ENCODE results near the gene RFNG.
A peak's percentile ranks its signal among the peaks of the same experiment; 100 is the strongest.

The RFNG gene

DNA sequence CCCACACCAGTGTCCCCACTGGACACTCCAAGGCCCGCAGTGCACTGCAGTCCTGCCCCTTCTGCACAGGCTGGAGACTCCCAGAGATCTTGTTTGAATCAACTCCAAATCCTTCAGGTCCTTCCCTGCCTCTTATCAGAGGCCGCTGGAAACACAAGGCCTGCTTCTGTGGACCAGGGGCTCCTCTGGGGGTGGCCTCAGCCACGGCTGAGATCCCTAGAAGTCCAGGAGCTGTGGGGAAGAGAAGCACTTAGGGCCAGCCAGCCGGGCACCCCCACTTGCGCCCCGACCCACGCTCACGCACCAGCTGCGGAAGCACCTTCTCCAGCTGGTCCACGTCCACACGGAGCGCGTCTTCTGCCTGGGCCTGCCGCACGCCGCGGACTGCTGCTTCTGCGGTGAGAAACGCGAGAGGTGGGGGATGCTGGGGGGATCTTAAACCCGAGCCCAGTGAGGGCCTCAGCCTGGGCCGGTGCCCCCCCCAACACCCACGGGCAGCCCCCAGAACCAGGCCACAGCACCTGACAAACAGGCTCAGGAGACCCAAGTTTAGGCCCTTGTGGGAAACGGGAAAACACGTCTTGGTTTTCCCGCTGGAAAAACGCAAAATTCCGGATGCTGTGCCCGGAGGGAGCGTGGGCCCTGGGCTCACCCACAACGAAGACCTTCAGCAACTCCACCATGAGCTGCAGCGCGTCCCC, 32.5 kb downstream of the RFNG start:
- peaks cover 18% of the 10 kb centered on the region for H3K4me1 ChIP-seq (ENCODE audit: control insufficient read depth, insufficient read depth, low read length)
- no peak overlapping the region for H3K27ac ChIP-seq (ENCODE audit: low read depth, low read length)
- no peak overlapping the region for H3K4me3 ChIP-seq (ENCODE audit: low read depth, low read length)

DNA sequence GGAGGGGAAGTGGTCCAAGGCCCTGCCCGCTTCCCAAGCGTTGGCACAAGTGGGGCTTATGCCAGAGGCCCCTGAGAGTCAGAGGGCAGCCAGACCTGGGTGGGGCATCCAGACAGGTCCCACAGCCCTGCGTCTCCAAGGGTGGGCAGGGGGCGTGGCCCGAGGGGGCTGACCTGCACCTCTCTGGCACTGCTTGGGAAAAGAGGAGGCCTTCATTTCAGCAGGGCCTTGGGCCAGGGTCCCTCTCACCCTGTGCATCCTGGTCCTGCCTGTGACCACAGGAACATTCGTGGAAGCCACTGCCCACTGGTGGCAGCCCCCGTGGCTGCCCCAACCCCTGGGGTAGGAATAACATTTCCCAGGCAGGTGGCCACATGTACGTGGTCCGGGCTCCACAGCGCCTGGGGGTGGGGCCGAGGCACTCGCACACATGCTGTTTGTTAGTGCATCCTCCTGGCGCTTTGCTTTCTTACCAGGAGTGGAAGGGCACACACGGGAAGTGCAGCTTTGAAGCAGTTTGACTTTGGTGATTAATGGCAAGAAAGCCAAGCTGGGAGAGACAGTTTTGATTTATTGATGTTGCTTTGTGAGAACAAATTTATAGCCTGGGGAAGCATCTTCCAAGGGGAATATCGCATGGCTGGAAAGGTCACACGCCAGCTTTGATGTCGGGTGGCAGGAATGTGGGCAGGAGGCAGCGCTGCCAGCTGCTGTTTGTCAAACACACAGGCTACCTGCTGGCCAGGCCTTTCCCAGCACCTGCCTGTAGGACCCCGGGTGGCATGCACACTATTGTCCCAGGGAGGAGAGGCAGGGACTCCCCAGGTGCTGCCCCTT, 33.2 kb downstream of the RFNG start:
- Histone ChIP-seq H3K9ac (ENCODE audit: low read length) (no peak overlapping the region), H3K27ac (ENCODE audit: low read depth, low read length) (no peak overlapping the region), H3K36me3 (ENCODE audit: control insufficient read depth, insufficient read depth, low read length) (peaks cover 18% of the 10 kb centered on the region), H3K4me3 (ENCODE audit: low read depth, low read length) (no peak overlapping the region), H3K4me1 (ENCODE audit: control insufficient read depth, insufficient read depth, low read length) (peaks cover 13% of the 10 kb centered on the region), H3K9me3 (ENCODE audit: control insufficient read depth, insufficient read depth, low read depth, low read length) (no peaks in the 10 kb centered on the region), H3K27me3 (ENCODE audit: control insufficient read depth, insufficient read depth, low read length) (no peaks in the 10 kb centered on the region)

More for the DNA sequence above, 32.5 kb downstream of the RFNG start:
- H3K9me3 ChIP-seq (ENCODE audit: control insufficient read depth, insufficient read depth, low read depth, low read length) = no peaks in the 10 kb centered on the region
- peaks cover 18% of the 10 kb centered on the region; the same call in 1 of the 2 replicates for H3K36me3 ChIP-seq (ENCODE audit: control insufficient read depth, insufficient read depth, low read length)
- no peak overlapping the region for H3K9ac ChIP-seq (ENCODE audit: low read length)
- no peaks in the 10 kb centered on the region for H3K27me3 ChIP-seq (ENCODE audit: control insufficient read depth, insufficient read depth, low read length)

DNA sequence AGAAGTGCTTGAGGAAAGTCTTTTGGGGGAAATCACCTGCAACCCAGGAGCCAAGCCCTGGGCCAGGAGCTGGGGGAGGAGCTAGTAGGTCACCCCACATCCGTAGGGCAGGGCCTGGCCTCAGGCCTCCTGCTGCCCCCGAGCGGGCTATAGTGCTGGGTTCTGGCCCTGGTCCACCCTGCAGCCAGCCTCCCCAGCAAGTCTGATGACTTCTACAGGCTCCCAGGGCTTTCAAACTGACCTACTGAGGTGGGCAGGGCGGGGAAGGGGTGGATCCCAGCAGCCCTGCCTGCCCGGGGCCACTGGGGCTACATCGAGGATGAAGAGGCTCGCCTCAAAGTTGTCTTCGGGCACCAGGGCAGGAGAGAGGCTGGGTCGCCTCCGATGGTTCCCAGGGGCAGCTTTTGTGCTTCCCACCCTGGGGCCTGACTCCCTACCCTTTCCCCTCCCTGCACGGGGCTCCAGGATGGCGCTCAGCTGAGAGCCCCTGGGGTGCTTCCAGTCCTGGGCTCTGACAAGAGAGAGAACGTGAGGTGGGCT, 33.9 kb downstream of the RFNG start:
- no peaks in the 10 kb centered on the region for H3K9me3 ChIP-seq (ENCODE audit: control insufficient read depth, insufficient read depth, low read depth, low read length)
- H3K9ac ChIP-seq (ENCODE audit: low read length) = no peak overlapping the region
- no peak overlapping the region for H3K27ac ChIP-seq (ENCODE audit: low read depth, low read length)
- no peak overlapping the region for H3K4me3 ChIP-seq (ENCODE audit: low read depth, low read length)
- H3K36me3 ChIP-seq (ENCODE audit: control insufficient read depth, insufficient read depth, low read length) = peaks cover 18% of the 10 kb centered on the region
- H3K27me3 ChIP-seq (ENCODE audit: control insufficient read depth, insufficient read depth, low read length) = no peaks in the 10 kb centered on the region
- H3K4me1 ChIP-seq (ENCODE audit: control insufficient read depth, insufficient read depth, low read length) = peaks cover 20% of the 10 kb centered on the region

DNA sequence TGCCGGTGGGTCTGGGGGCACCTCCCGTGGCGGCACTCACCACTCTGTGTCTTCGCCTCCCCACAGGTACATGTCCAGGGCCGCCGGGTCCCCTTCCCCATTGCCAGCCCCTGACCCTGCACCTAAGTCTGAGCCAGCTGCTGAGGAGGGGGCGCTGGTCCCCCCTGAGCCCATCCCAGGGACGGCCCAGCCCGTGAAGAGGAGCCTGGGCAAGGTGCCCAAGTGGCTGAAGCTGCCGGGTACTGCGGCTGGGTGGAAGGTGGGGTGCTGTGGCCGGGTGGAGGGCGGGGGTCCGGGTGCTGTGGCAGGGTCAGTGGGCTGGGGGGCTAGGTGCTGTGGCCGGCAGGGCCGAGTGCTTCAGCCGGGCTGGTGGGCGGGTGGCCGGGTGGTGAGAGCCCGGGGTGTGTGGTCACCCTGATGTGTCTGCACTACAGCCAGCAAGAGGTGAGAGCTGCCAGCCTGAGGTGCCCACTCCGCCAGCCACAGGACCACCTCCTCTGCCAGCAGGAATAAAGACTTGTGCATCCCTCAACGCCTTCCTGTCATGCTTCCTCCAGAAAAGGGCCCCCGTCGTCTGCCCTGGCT, 34.6 kb downstream of the RFNG start:
- no peaks in the 10 kb centered on the region for H3K9me3 ChIP-seq (ENCODE audit: control insufficient read depth, insufficient read depth, low read depth, low read length)
- H3K27ac ChIP-seq (ENCODE audit: low read depth, low read length) = no peak overlapping the region
- peaks cover 18% of the 10 kb centered on the region for H3K36me3 ChIP-seq (ENCODE audit: control insufficient read depth, insufficient read depth, low read length)
- no peak overlapping the region for H3K9ac ChIP-seq (ENCODE audit: low read length)
- H3K4me3 ChIP-seq (ENCODE audit: low read depth, low read length) = no peak overlapping the region
- peaks cover 25% of the 10 kb centered on the region for H3K4me1 ChIP-seq (ENCODE audit: control insufficient read depth, insufficient read depth, low read length)
- H3K27me3 ChIP-seq (ENCODE audit: control insufficient read depth, insufficient read depth, low read length) = no peaks in the 10 kb centered on the region

DNA sequence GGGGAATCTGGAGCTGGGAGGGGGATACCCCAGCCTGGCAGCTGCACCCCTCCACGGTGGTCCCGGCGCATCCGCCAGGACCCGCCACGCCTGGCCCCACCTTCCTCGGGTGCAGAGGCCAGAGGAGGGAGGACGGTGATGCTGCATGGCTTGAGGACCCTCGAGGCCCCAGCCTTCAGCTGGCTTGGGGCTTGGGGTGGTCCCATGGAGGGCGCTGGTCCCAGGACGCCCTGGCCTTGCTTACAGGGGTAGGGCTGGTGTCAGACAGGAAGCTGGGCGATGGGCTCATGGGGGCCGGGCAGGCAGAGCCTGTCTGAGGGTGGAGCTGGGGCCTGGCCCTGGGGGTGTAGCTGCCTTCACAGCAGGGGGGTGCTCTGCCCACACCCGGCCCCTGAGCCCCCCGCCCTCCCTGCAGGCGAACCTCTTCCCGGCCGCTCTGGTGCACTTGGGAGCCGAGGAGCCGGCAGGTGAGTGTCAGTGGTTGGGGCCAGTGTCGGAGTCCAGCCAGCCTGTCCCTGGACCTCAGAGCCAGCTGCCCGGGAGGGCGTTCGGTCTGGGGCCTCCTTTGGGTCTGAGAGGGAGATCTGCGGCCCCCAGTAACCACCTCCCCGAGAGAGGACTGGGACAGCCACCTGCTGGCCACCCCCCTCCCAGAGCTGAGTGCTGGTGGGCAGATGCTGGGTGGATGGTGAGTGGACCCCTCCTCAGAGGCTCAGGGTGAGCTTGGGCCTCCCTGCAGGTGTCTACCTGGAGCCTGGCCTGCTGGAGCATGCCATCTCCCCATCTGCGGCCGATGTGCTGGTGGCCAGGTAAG, 35.3 kb downstream of the RFNG start:
- H3K27me3 ChIP-seq (ENCODE audit: control insufficient read depth, insufficient read depth, low read length) = no peaks in the 10 kb centered on the region
- H3K9ac ChIP-seq (ENCODE audit: low read length) = no peak overlapping the region
- H3K9me3 ChIP-seq (ENCODE audit: control insufficient read depth, insufficient read depth, low read depth, low read length) = no peaks in the 10 kb centered on the region
- peaks cover 18% of the 10 kb centered on the region for H3K36me3 ChIP-seq (ENCODE audit: control insufficient read depth, insufficient read depth, low read length)
- no peak overlapping the region for H3K27ac ChIP-seq (ENCODE audit: low read depth, low read length)
- peaks cover 20% of the 10 kb centered on the region for H3K4me1 ChIP-seq (ENCODE audit: control insufficient read depth, insufficient read depth, low read length)
- no peak overlapping the region for H3K4me3 ChIP-seq (ENCODE audit: low read depth, low read length)

DNA sequence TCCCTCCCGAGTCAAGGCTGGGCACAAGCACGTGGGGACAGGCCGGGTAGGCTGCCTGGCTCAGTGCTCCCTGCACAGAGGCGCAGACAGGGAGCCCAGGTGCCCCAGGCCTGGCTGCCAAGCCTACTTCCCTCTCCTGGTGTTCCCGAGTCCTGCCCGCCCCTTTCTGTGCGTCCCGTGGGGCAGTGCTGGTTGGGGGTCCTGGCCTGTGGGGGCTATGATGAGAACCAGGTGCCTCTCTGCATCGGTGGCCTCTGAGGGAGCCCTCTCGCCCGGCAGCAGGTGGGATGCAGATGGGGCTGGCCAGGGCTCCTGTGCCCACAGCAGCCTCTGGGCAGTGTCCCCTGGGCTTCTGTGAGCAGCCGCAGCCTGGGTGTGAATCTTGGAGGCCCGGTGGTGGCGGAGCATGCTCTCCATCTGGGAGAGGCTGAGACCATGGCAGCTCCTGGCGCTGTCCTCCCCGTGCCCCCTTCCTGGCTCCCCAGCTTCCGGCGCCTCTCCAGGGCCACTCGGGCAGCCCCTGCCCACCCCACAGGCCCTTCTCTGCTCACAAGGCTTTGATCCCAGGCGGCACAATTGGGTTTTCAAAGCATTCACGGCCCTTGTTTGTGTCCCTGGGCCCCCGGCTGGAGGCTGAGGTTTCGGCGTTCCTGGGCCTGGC, 36.2 kb downstream of the RFNG start:
- no peak overlapping the region for H3K9ac ChIP-seq (ENCODE audit: low read length)
- no peak overlapping the region for H3K27ac ChIP-seq (ENCODE audit: low read depth, low read length)
- no peaks in the 10 kb centered on the region for H3K9me3 ChIP-seq (ENCODE audit: control insufficient read depth, insufficient read depth, low read depth, low read length)
- H3K36me3 ChIP-seq (ENCODE audit: control insufficient read depth, insufficient read depth, low read length) = peaks cover 18% of the 10 kb centered on the region
- peaks cover 19% of the 10 kb centered on the region; the same call in 1 of the 2 replicates for H3K4me1 ChIP-seq (ENCODE audit: control insufficient read depth, insufficient read depth, low read length)
- H3K27me3 ChIP-seq (ENCODE audit: control insufficient read depth, insufficient read depth, low read length) = no peaks in the 10 kb centered on the region
- no peak overlapping the region for H3K4me3 ChIP-seq (ENCODE audit: low read depth, low read length)

DNA sequence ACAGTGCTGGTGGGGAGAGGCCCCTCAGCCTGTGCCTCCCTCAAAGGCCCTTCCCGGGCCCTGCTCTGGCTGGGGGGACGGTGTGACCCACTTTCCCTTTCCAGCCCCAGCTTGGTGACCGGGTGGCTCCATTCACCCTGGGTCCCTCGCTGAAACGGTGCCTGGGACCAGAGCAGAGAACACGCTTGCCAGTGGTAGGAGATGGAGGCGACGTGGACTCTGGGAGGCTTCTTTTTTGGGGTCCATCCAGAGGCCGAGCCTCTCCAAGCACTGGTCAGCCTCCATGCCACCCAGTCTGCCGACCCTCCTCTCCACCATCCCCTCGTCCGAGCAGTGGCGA, 36.7 kb downstream of the RFNG start:
- Histone ChIP-seq H3K9ac (ENCODE audit: low read length) (no peak overlapping the region), H3K4me1 (ENCODE audit: control insufficient read depth, insufficient read depth, low read length) (peaks cover 16% of the 10 kb centered on the region; the same call in 1 of the 2 replicates), H3K4me3 (ENCODE audit: low read depth, low read length) (no peak overlapping the region), H3K27ac (ENCODE audit: low read depth, low read length) (no peak overlapping the region), H3K36me3 (ENCODE audit: control insufficient read depth, insufficient read depth, low read length) (peaks cover 18% of the 10 kb centered on the region), H3K27me3 (ENCODE audit: control insufficient read depth, insufficient read depth, low read length) (no peaks in the 10 kb centered on the region), H3K9me3 (ENCODE audit: control insufficient read depth, insufficient read depth, low read depth, low read length) (no peaks in the 10 kb centered on the region)

DNA sequence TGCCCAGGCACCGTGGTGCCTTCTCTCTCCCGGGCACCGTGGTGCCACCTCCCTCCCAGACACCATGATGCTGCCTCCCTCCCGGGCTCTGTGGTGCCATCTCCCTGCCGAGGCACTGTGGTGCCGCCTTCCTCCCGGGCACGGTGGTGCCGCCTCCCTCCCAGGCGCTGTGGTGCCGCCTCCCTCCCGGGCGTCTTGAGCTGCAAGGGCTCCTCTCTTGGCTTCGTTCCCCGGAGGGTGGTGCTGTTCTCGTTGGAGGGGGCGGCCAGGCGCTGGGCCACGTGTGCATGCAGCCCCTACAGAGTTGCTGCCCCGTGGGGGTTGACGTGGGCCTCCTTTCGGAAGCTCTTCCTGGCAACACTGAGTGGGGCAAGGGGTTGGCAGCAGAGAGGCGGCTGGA, 37.2 kb downstream of the RFNG start:
- no peaks in the 10 kb centered on the region for H3K27me3 ChIP-seq (ENCODE audit: control insufficient read depth, insufficient read depth, low read length)
- H3K36me3 ChIP-seq (ENCODE audit: control insufficient read depth, insufficient read depth, low read length) = peaks cover 18% of the 10 kb centered on the region
- no peak overlapping the region for H3K4me3 ChIP-seq (ENCODE audit: low read depth, low read length)
- no peaks in the 10 kb centered on the region for H3K9me3 ChIP-seq (ENCODE audit: control insufficient read depth, insufficient read depth, low read depth, low read length)
- no peak overlapping the region for H3K9ac ChIP-seq (ENCODE audit: low read length)
- peaks cover 16% of the 10 kb centered on the region; the same call in 1 of the 2 replicates for H3K4me1 ChIP-seq (ENCODE audit: control insufficient read depth, insufficient read depth, low read length)
- no peak overlapping the region for H3K27ac ChIP-seq (ENCODE audit: low read depth, low read length)

DNA sequence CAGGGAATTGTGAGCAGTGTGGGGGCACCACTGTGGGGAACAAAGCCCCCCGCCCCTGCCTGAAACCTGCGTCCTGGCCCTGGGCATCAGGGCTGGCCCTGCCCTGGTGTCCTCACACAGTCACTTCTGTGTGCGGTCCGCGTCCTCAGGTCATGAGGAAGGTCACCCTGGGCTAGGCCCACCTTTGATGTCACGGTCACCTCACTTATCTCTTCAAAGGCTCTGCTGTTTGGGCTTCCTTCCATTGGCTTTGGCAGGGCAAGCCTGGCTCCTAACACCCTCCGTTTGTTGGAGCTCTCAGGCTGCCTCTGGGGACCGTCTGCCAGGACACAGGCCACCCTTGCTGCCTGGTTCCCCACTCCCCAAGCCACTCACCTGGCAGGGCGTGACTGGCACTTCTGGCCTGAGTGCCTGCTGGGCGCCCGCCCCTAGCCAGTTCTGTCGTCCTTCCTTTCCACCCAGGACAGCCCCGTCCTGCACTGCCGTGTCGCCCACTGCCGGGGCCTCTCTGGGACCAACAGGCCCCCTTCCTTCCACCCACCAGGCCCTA, 37.8 kb downstream of the RFNG start:
- Histone ChIP-seq H3K27ac (ENCODE audit: low read depth, low read length) (no peak overlapping the region; the same call in 1 of the 2 replicates), H3K4me1 (ENCODE audit: control insufficient read depth, insufficient read depth, low read length) (peaks cover 16% of the 10 kb centered on the region; the same call in 1 of the 2 replicates), H3K4me3 (ENCODE audit: low read depth, low read length) (no peak overlapping the region), H3K9me3 (ENCODE audit: control insufficient read depth, insufficient read depth, low read depth, low read length) (no peaks in the 10 kb centered on the region), H3K27me3 (ENCODE audit: control insufficient read depth, insufficient read depth, low read length) (no peaks in the 10 kb centered on the region), H3K9ac (ENCODE audit: low read length) (no peak overlapping the region), H3K36me3 (ENCODE audit: control insufficient read depth, insufficient read depth, low read length) (peaks cover 14% of the 10 kb centered on the region)

DNA sequence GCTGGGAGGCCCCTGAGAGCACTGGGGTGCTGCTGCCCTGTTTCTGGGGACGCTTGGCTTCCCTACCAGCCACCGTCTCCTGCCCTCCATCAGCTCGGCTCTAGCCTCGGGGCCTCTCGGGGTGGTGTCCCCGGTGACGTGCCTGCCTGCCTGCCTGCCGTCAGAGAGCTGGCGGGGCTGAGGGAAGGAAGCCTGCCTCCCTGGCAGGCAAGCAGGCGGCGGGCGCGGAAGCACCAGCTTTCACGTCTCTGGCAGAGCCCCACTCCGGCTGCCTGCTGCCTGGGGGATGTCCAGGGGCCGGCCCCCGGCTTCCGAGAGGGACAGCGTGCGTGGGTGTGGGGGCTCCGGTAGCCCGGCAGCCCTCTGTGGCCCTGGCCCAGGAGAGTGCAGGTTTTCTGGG, 38.3 kb downstream of the RFNG start:
- Histone ChIP-seq H3K27me3 (ENCODE audit: control insufficient read depth, insufficient read depth, low read length) (no peaks in the 10 kb centered on the region), H3K4me3 (ENCODE audit: low read depth, low read length) (no peak overlapping the region), H3K36me3 (ENCODE audit: control insufficient read depth, insufficient read depth, low read length) (peaks cover 8% of the 10 kb centered on the region), H3K9me3 (ENCODE audit: control insufficient read depth, insufficient read depth, low read depth, low read length) (no peaks in the 10 kb centered on the region), H3K27ac (ENCODE audit: low read depth, low read length) (peak overlapping the region; percentile 61; the same call in 1 of the 2 replicates), H3K4me1 (ENCODE audit: control insufficient read depth, insufficient read depth, low read length) (peaks cover 16% of the 10 kb centered on the region; the same call in 1 of the 2 replicates), H3K9ac (ENCODE audit: low read length) (peak overlapping the region; percentile 50)
